ENCODE data around the gene ABCC1. TPM values are rescaled to one million over a fixed set of nuclear protein-coding genes. Genes with fewer than 3 reads are reported as not detected.
A peak's percentile ranks its signal among the peaks of the same experiment; 100 is the strongest.

The ABCC1 gene
- total RNA-seq, 1 experiment from 2014 or later, result 61.9 TPM

DNA sequence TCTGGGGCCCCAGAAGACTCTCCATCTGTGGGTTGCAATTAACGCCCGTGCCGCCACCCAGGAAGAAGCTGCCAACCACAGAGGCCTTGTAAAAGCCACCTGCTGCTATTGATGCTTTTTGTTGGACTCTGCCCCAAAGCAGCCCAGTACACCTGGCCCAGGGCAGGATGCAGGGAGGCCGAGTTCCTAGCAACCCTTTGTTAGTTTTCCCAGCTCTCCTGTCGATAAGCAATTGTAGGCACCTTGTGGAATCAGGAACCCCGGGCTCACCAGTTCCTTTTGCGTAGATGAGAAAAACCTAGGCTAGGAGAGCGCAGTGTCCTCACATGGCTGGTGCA is 170.6 kb downstream of the ABCC1 start:
- DNase-seq (ENCODE audit: low spot score) (no peak), ATAC-seq (no peak)
- peak overlapping the region; percentile 4; the same call in 1 of the 2 replicates for H3K27ac Mint-ChIP-seq
- H3K4me3 Mint-ChIP-seq, result no peak overlapping the region
- ChIA-PET POLR2A (interaction anchor here (0.6 kb wide), 1 partner anchor 345 kb away, joined by 3 read pairs; no protein-coding TSS in a partner anchor), CTCF (interaction anchor here (0.9 kb wide), 1 partner anchor 24 kb away, joined by 3 read pairs; no protein-coding TSS in a partner anchor)
- H3K4me1 Mint-ChIP-seq, result no peaks in the 10 kb centered on the region
- TF ChIP-seq HMGA2 (CRISPR knock-in tag; IDR thresholded peaks at IDR 0.05) (no peak), NFE2L1 (CRISPR knock-in tag; IDR thresholded peaks at IDR 0.05) (no peak), CREM (CRISPR knock-in tag; IDR thresholded peaks at IDR 0.05) (no peak), ZNF232 (CRISPR knock-in tag; IDR thresholded peaks at IDR 0.05) (no peak), GRHL2 (CRISPR knock-in tag; IDR thresholded peaks at IDR 0.05; ENCODE audit: insufficient replicate concordance, severe bottlenecking) (no peak)
- TF ChIP-seq, protein P1, sequence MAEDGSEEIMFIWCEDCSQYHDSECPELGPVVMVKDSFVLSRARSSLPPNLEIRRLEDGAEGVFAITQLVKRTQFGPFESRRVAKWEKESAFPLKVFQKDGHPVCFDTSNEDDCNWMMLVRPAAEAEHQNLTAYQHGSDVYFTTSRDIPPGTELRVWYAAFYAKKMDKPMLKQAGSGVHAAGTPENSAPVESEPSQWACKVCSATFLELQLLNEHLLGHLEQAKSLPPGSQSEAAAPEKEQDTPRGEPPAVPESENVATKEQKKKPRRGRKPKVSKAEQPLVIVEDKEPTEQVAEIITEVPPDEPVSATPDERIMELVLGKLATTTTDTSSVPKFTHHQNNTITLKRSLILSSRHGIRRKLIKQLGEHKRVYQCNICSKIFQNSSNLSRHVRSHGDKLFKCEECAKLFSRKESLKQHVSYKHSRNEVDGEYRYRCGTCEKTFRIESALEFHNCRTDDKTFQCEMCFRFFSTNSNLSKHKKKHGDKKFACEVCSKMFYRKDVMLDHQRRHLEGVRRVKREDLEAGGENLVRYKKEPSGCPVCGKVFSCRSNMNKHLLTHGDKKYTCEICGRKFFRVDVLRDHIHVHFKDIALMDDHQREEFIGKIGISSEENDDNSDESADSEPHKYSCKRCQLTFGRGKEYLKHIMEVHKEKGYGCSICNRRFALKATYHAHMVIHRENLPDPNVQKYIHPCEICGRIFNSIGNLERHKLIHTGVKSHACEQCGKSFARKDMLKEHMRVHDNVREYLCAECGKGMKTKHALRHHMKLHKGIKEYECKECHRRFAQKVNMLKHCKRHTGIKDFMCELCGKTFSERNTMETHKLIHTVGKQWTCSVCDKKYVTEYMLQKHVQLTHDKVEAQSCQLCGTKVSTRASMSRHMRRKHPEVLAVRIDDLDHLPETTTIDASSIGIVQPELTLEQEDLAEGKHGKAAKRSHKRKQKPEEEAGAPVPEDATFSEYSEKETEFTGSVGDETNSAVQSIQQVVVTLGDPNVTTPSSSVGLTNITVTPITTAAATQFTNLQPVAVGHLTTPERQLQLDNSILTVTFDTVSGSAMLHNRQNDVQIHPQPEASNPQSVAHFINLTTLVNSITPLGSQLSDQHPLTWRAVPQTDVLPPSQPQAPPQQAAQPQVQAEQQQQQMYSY (CRISPR knock-in tag; IDR thresholded peaks at IDR 0.05), result no peak
- TF ChIP-seq, protein P2, sequence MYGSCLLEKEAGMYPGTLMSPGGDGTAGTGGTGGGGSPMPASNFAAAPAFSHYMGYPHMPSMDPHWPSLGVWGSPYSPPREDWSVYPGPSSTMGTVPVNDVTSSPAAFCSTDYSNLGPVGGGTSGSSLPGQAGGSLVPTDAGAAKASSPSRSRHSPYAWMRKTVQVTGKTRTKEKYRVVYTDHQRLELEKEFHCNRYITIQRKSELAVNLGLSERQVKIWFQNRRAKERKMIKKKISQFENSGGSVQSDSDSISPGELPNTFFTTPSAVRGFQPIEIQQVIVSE (CRISPR knock-in tag; IDR thresholded peaks at IDR 0.05; ENCODE audit: borderline replicate concordance), result no peak
- peaks cover 11% of the 10 kb centered on the region for H3K9me3 Mint-ChIP-seq
- peaks cover 83% of the 10 kb centered on the region for H3K36me3 Mint-ChIP-seq
- no peaks in the 10 kb centered on the region for H3K27me3 Mint-ChIP-seq (ENCODE audit: low read depth)

DNA sequence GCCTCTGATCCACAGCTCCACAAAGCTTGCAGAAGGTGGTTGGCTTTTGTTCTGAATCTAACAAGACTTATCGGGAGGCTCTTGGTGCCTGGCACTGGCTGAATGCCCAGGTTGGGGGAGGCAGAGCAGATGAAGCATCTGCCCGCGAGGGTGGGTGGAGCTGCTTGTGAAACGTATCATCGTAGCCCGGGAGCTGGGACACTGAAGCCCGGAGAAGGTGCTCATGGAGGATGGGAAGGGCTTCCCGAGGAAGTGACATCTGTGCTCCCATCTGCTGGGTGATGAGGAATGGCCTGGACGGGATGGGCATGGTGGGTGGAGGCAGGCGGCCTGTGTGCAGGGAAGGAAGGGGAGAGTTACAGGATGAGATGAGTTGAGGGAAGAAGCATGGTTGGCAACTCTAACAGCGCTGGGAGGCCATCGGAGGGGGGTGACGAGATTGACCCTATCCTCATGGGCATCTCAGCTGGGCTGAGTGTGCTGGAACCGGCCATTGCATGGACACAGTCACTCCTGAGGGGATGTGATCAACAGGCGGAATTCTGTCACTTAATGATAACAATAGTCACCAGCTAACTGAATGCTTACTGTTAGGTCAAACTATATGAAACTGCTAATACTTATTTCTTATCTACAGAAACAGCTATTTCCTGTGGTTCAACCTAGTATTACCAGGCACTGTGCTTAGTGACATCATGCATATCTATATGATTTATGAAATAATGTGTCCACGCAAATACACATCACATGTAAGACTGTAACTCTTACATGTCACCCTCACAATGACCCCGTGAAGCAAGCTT is 171.2 kb downstream of the ABCC1 start:
- no peak overlapping the region for H3K4me3 Mint-ChIP-seq
- no peak for DNase-seq (ENCODE audit: low spot score)
- no peaks in the 10 kb centered on the region for H3K4me1 Mint-ChIP-seq
- H3K36me3 Mint-ChIP-seq, result peaks cover 82% of the 10 kb centered on the region
- no peak for ATAC-seq
- POLR2A ChIA-PET, result no interaction called here
- no peaks in the 10 kb centered on the region for H3K27me3 Mint-ChIP-seq (ENCODE audit: low read depth)
- H3K27ac Mint-ChIP-seq, result peak overlapping the region; percentile 4; the same call in 1 of the 2 replicates
- peaks cover 11% of the 10 kb centered on the region for H3K9me3 Mint-ChIP-seq
- TF ChIP-seq, protein P3, sequence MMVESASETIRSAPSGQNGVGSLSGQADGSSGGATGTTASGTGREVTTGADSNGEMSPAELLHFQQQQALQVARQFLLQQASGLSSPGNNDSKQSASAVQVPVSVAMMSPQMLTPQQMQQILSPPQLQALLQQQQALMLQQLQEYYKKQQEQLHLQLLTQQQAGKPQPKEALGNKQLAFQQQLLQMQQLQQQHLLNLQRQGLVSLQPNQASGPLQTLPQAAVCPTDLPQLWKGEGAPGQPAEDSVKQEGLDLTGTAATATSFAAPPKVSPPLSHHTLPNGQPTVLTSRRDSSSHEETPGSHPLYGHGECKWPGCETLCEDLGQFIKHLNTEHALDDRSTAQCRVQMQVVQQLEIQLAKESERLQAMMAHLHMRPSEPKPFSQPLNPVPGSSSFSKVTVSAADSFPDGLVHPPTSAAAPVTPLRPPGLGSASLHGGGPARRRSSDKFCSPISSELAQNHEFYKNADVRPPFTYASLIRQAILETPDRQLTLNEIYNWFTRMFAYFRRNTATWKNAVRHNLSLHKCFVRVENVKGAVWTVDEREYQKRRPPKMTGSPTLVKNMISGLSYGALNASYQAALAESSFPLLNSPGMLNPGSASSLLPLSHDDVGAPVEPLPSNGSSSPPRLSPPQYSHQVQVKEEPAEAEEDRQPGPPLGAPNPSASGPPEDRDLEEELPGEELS (CRISPR knock-in tag; IDR thresholded peaks at IDR 0.05), result no peak
- TF ChIP-seq RORB (CRISPR knock-in tag; IDR thresholded peaks at IDR 0.05), result no peak
- no peak for TF ChIP-seq GRHL2 (CRISPR knock-in tag; IDR thresholded peaks at IDR 0.05; ENCODE audit: insufficient replicate concordance, severe bottlenecking)
- TF ChIP-seq, protein P4, sequence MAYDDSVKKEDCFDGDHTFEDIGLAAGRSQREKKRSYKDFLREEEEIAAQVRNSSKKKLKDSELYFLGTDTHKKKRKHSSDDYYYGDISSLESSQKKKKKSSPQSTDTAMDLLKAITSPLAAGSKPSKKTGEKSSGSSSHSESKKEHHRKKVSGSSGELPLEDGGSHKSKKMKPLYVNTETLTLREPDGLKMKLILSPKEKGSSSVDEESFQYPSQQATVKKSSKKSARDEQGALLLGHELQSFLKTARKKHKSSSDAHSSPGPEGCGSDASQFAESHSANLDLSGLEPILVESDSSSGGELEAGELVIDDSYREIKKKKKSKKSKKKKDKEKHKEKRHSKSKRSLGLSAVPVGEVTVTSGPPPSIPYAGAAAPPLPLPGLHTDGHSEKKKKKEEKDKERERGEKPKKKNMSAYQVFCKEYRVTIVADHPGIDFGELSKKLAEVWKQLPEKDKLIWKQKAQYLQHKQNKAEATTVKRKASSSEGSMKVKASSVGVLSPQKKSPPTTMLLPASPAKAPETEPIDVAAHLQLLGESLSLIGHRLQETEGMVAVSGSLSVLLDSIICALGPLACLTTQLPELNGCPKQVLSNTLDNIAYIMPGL (CRISPR knock-in tag; IDR thresholded peaks at IDR 0.05), result no peak
- TF ChIP-seq, protein P5, sequence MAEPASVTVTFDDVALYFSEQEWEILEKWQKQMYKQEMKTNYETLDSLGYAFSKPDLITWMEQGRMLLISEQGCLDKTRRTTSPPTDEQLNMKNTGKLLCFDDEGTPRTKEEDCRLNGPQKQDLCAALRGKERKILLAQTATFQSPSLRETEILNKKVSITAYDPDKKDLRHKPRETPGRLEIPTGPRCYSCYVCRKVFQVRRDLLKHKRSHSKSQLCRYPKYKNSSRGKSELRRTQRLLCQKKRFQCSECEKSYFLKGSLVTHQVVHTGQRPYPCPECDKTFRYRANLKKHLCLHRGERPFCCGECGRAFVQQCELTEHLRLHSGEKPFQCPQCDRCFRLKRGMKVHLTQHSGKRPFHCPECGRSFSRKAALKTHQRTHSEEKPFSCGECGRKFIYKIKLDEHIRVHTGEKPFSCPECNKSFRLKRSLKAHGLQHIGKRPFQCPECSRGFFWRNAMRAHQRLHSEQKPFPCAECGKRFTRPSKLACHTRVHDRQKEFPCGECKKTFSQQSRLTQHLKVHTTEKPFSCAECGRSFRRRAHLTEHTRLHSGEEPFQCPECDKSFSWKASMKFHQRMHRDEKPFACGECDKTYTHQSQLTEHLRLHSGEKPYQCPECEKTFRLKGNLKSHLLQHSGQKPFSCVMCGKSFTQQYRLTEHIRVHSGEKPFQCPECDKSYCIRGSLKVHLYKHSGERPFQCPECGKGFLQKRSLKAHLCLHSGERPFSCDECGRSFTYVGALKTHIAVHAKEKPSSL (CRISPR knock-in tag; conservative IDR thresholded peaks at IDR 0.05), result no peak
- no peak for TF ChIP-seq KAT7 (CRISPR knock-in tag; IDR thresholded peaks at IDR 0.05; ENCODE audit: borderline replicate concordance)
- no peak for TF ChIP-seq ZNF219 (CRISPR knock-in tag; IDR thresholded peaks at IDR 0.05; ENCODE audit: borderline replicate concordance)
- TF ChIP-seq TEAD4 (CRISPR knock-in tag; IDR thresholded peaks at IDR 0.05), result no peak
- TF ChIP-seq CBFB (CRISPR knock-in tag; IDR thresholded peaks at IDR 0.05; ENCODE audit: low read depth), result no peak
- TF ChIP-seq NR3C1 (CRISPR knock-in tag; conservative IDR thresholded peaks at IDR 0.05; ENCODE audit: low read depth), result no peak
- TF ChIP-seq, protein P6, sequence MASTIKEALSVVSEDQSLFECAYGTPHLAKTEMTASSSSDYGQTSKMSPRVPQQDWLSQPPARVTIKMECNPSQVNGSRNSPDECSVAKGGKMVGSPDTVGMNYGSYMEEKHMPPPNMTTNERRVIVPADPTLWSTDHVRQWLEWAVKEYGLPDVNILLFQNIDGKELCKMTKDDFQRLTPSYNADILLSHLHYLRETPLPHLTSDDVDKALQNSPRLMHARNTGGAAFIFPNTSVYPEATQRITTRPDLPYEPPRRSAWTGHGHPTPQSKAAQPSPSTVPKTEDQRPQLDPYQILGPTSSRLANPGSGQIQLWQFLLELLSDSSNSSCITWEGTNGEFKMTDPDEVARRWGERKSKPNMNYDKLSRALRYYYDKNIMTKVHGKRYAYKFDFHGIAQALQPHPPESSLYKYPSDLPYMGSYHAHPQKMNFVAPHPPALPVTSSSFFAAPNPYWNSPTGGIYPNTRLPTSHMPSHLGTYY (CRISPR knock-in tag; IDR thresholded peaks at IDR 0.05), result no peak
- TF ChIP-seq EMX1 (CRISPR knock-in tag; IDR thresholded peaks at IDR 0.05), result no peak
- TF ChIP-seq ZNF121 (CRISPR knock-in tag; IDR thresholded peaks at IDR 0.05), result no peak
- no peak for TF ChIP-seq MYBL2 (CRISPR knock-in tag; IDR thresholded peaks at IDR 0.05)
- TF ChIP-seq ZNF671 (CRISPR knock-in tag; IDR thresholded peaks at IDR 0.05), result no peak
- CTCF ChIA-PET, result no interaction called here

Measured in WTC11 (cell line).